Osteoblast (primary cell): ENCODE results near the gene EIF4E1B. TPM values are rescaled to one million over a fixed set of nuclear protein-coding genes. Genes with fewer than 3 reads are reported as not detected.

Experiments used
- DNase-seq: peaks from one replicate; pipeline ENCODE4 v3.0.0; 2011; ENCODE audit warnings: low spot score, mixed read lengths; ENCODE audit not compliant: insufficient read length; ENCODE audit errors: missing footprints
- H2AFZ ChIP-seq: 2 replicates; pipeline ENCODE4 v1.6.0; 2011; ENCODE audit warnings: mild to moderate bottlenecking, low read length
- H3K27ac ChIP-seq: 2 replicates; pipeline ENCODE4 v1.5.1; 2011; ENCODE audit warnings: mild to moderate bottlenecking, low read depth, low read length, moderate library complexity
- H3K27me3 ChIP-seq: 2 replicates; pipeline ENCODE4 v1.6.0; 2012; ENCODE audit warnings: mild to moderate bottlenecking, control low read depth, inconsistent platforms, low read length, moderate library complexity; ENCODE audit not compliant: insufficient read depth
- H3K36me3 ChIP-seq: 2 replicates; pipeline ENCODE4 v1.5.1; 2011; ENCODE audit warnings: mild to moderate bottlenecking, low read length, control low read depth, moderate library complexity; ENCODE audit not compliant: insufficient read depth
- H3K4me1 ChIP-seq: 2 replicates; pipeline ENCODE4 v1.5.1; 2011; ENCODE audit warnings: mild to moderate bottlenecking, low read length, control low read depth, moderate library complexity; ENCODE audit not compliant: insufficient read depth
- H3K4me2 ChIP-seq: 2 replicates; pipeline ENCODE4 v1.6.0; 2011; ENCODE audit warnings: mild to moderate bottlenecking, low read length; ENCODE audit not compliant: insufficient read depth
- H3K4me3 ChIP-seq: fragments of 200-600 bp; sonication (generic); 3 replicates; pipeline ENCODE4 v1.5.1; 2012; ENCODE audit warnings: mild to moderate bottlenecking, low read length, inconsistent platforms; ENCODE audit not compliant: insufficient read depth
- H3K79me2 ChIP-seq: 2 replicates; pipeline ENCODE4 v1.6.0; 2012; ENCODE audit warnings: mild to moderate bottlenecking, low read length, control low read depth, inconsistent platforms; ENCODE audit not compliant: insufficient read depth
- H3K9me3 ChIP-seq: 2 replicates; pipeline ENCODE4 v1.5.1; 2011; ENCODE audit warnings: low read depth, low read length, control low read depth
- H4K20me1 ChIP-seq: 2 replicates; pipeline ENCODE4 v1.6.0; 2012; ENCODE audit warnings: mild to moderate bottlenecking, low read length, control low read depth; ENCODE audit not compliant: insufficient read depth
- total RNA-seq: library from RNA; depleted of rRNA; stranded (reverse); fragments of >200 nt; gene quantifications from 2 replicates; pipeline ENCODE4 v1.2.3, GENCODE V29; 2012
- TF ChIP-seq, protein P1 (sequence below): IDR thresholded peaks from 2 replicates; pipeline ENCODE4 v1.5.1; 2011; ENCODE audit warnings: mild to moderate bottlenecking, low read depth, low read length, moderate library complexity; ENCODE audit errors: extremely low read depth

Gene EIF4E1B
- total RNA-seq, 1 donor, result not detected

- H3K79me2 ChIP-seq, result no peaks in the 10 kb centered on the region
- H3K27me3 ChIP-seq, result peaks cover 15% of the 10 kb centered on the region
- H4K20me1 ChIP-seq, result no peaks in the 10 kb centered on the region
- H3K4me3 ChIP-seq, result no peak overlapping the region
- no peaks in the 10 kb centered on the region for H3K4me1 ChIP-seq
- no peaks in the 10 kb centered on the region for H3K9me3 ChIP-seq
- H3K27ac ChIP-seq, result no peak overlapping the region
- no peaks in the 10 kb centered on the region for H3K36me3 ChIP-seq
- TF ChIP-seq, protein P1, sequence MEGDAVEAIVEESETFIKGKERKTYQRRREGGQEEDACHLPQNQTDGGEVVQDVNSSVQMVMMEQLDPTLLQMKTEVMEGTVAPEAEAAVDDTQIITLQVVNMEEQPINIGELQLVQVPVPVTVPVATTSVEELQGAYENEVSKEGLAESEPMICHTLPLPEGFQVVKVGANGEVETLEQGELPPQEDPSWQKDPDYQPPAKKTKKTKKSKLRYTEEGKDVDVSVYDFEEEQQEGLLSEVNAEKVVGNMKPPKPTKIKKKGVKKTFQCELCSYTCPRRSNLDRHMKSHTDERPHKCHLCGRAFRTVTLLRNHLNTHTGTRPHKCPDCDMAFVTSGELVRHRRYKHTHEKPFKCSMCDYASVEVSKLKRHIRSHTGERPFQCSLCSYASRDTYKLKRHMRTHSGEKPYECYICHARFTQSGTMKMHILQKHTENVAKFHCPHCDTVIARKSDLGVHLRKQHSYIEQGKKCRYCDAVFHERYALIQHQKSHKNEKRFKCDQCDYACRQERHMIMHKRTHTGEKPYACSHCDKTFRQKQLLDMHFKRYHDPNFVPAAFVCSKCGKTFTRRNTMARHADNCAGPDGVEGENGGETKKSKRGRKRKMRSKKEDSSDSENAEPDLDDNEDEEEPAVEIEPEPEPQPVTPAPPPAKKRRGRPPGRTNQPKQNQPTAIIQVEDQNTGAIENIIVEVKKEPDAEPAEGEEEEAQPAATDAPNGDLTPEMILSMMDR, result no peak
- H3K4me2 ChIP-seq, result no peak overlapping the region
- H2AFZ ChIP-seq, result no peak overlapping the region
- no peak for DNase-seq
Observed at GRCh38 chr5:176640616-176641015, 10.1 kb downstream of the EIF4E1B start.

DNA sequence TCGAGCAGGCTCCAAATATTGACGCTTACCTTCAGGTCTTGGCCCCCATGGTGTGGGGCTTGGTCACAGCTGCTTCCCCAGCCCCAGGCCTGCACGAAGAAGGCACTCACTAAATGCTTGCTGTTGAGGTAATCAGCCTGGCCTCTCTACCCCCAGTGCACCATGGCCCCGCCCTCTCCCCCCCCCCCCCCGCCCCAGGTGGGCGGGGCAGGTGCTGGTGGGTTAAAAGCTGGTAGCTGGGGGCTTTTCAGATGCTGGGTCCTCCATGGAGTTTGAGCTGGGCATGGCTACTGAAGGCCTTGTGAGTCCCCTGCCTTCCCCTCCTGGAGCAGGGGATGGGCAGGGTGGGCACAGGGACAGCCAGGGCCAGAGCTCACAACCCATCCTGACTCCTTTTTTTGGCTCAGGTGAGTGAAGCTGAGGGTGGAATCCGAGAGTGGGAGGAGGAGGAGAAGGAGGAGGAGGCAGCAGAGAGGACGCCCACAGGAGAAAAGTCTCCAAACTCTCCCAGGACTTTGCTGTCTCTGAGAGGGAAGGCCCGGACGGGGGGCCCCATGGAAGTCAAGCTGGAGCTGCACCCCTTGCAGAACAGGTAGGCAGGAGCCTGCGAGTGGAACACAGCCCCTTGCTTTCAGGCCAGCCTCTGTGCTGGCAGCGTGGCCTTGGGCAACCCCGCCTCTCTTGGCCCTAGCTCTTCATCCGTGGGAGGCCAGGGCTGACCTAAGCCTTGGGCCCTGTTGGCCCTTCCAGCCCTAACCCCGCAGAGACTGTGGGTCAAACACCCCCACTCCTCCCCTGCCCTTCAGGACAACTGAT is 12.4 kb downstream of the EIF4E1B start:
- no peak overlapping the region for H3K4me3 ChIP-seq
- TF ChIP-seq, protein P1, result no peak
- DNase-seq, result no peak
- H2AFZ ChIP-seq, result no peak overlapping the region
- peaks cover 6% of the 10 kb centered on the region for H3K27me3 ChIP-seq
- H4K20me1 ChIP-seq, result no peaks in the 10 kb centered on the region
- peaks cover 5% of the 10 kb centered on the region for H3K79me2 ChIP-seq
- no peak overlapping the region for H3K27ac ChIP-seq
- peaks cover 6% of the 10 kb centered on the region for H3K4me1 ChIP-seq
- no peaks in the 10 kb centered on the region for H3K36me3 ChIP-seq
- H3K4me2 ChIP-seq, result no peak overlapping the region
- no peaks in the 10 kb centered on the region for H3K9me3 ChIP-seq

DNA sequence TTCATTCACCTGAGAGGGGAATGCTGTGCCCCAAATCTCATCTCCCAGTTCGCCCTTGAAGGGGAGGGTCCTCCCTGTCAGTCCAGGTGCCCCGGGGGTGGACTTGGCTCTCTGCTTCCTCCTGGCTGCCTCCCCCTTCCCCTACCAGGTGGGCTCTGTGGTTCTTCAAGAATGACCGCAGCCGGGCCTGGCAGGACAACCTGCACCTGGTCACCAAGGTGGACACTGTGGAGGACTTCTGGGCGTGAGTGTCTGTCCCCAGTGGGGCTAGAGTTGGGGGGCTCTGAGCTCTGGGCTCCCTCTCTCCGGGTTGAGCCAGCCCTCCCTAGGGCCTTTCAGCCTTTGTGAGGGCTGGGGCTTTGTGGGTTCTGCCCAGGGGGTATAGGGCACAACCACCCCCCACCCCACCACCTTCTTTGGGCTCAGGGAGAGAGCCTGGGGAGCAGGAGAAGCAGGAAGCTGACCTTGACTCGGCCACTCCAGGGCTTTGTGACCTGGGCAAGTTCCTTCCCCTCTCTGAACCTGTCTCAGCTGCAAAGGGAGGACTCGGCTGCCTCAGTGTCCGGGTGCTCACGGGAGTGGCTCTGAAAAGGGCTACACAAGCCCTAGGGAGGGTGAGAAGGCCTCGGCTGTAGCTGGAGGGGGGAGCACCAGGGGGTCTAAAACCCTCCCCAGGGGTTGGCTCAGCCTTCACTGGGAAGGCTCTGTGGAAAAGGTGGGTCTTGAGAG is 13.2 kb downstream of the EIF4E1B start:
- no peaks in the 10 kb centered on the region for H3K27me3 ChIP-seq
- no peak for DNase-seq
- peaks cover 12% of the 10 kb centered on the region for H3K4me1 ChIP-seq
- peaks cover 4% of the 10 kb centered on the region for H4K20me1 ChIP-seq
- no peak overlapping the region for H3K27ac ChIP-seq
- H3K4me3 ChIP-seq, result no peak overlapping the region
- no peak overlapping the region for H3K4me2 ChIP-seq
- no peaks in the 10 kb centered on the region for H3K36me3 ChIP-seq
- TF ChIP-seq, protein P1, result no peak
- H2AFZ ChIP-seq, result no peak overlapping the region
- H3K79me2 ChIP-seq, result peaks cover 12% of the 10 kb centered on the region
- no peaks in the 10 kb centered on the region for H3K9me3 ChIP-seq

DNA sequence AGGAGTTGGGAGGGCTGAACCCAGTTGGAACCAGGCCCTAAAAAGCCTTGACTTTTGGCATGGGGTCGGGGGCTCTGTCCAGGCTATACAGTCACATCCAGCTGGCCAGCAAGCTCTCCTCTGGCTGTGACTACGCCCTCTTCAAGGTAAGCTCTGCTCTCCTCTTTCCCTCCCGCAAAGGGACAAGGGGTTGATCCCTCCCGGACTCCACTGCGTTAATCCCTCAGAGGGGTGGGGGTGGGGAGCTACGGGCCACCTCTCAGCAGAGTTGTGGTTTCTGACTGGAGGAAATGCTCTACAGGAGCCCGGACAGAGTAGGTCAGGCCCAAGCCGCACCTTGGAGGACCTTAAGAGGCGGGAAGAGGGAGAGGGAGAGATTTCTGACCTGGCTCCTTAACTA is 13.8 kb downstream of the EIF4E1B start:
- Histone ChIP-seq H3K36me3 (no peaks in the 10 kb centered on the region), H2AFZ (no peak overlapping the region), H3K9me3 (no peaks in the 10 kb centered on the region), H3K4me1 (peaks cover 12% of the 10 kb centered on the region), H3K27ac (no peak overlapping the region), H4K20me1 (peaks cover 8% of the 10 kb centered on the region), H3K4me2 (no peak overlapping the region), H3K79me2 (peaks cover 17% of the 10 kb centered on the region), H3K4me3 (no peak overlapping the region), H3K27me3 (no peaks in the 10 kb centered on the region)
- TF ChIP-seq, protein P1, result no peak
- no peak for DNase-seq
